Left lung (tissue), 10 donors: ENCODE data around the gene CEP131. TPM values are rescaled to one million over a fixed set of nuclear protein-coding genes. Genes with fewer than 3 reads are reported as not detected.

Experiments used
- ATAC-seq: fragments of 200-7000 bp; cut with Tn5 transposase; one replicate; pipeline ENCODE4 v1.9.1; 2020; ENCODE audit warnings: moderate library complexity
- DNase-seq, 4 donors: peaks; one replicate each; pipeline ENCODE4 v3.0.0-alpha.2; 2013 to 2020
- H3K27ac ChIP-seq, 2 donors: fragments of 200-600 bp; sonication (generic) in 1 of 2; one replicate each; pipeline versions ENCODE4 v1.5.0 to v1.8.0; 2020 to 2021
- H3K27me3 ChIP-seq, 2 donors: fragments of 200-600 bp; sonication (generic) in 1 of 2; one replicate each; pipeline versions ENCODE4 v1.5.0 to v1.8.0; 2020 to 2021
- H3K36me3 ChIP-seq, 2 donors: fragments of 200-600 bp; sonication (generic) in 1 of 2; one replicate each; pipeline versions ENCODE4 v1.5.0 to v1.8.0; 2020 to 2021
- H3K4me1 ChIP-seq, 2 donors: fragments of 200-600 bp; one replicate each; pipeline ENCODE4 v1.8.0; 2021
- H3K4me3 ChIP-seq, 2 donors: fragments of 200-600 bp; sonication (generic) in 1 of 2; one replicate each; pipeline versions ENCODE4 v1.5.0 to v1.8.0; 2020 to 2021; ENCODE audit warnings: mild to moderate bottlenecking in 1 of 2
- H3K9me3 ChIP-seq, 2 donors: fragments of 200-600 bp; sonication (generic) in 1 of 2; one replicate each; pipeline versions ENCODE4 v1.5.0 to v1.8.0; 2020 to 2021
- intact Hi-C, 2 donors: fragments of 100-400 bp; cut with DNase I; formaldehyde crosslinking; loops; one replicate each; pipeline versions ENCODE4 v1.11.2 to v1.14.2; 2022
- polyA plus RNA-seq, 6 donors: library from polyadenylated mRNA; unstranded; fragments of 120-200 nt; gene quantifications; one replicate each; pipeline ENCODE4 v1.2.1, GENCODE V29; 2013; ENCODE audit not compliant: insufficient read length in 6 of 6
- total RNA-seq, 2 donors: library from RNA; stranded (reverse); fragmentation: NEBNext Ultra II Directional; extraction: Animal tissue kit (Norgen Biotek cat#: 25700); gene quantifications; one replicate each; pipeline ENCODE4 v1.2.1, GENCODE V29; 2021
- TF ChIP-seq, protein P1 (sequence below), 2 donors: fragments of 200-600 bp; sonication (generic) in 1 of 2; IDR thresholded peaks; one replicate each; pipeline versions ENCODE4 v1.5.0 to v1.8.0; 2021; ENCODE audit warnings: antibody characterized with exemption in 2 of 2
- donor health status: DM: no; HTN: yes; CAD: no.
- donor health status: DM: no; HTN: no; CAD: no.

The CEP131 gene
- total and polyA plus RNA-seq, 8 donors, result 7.7 to 21.0 (median 16.9) TPM

DNA sequence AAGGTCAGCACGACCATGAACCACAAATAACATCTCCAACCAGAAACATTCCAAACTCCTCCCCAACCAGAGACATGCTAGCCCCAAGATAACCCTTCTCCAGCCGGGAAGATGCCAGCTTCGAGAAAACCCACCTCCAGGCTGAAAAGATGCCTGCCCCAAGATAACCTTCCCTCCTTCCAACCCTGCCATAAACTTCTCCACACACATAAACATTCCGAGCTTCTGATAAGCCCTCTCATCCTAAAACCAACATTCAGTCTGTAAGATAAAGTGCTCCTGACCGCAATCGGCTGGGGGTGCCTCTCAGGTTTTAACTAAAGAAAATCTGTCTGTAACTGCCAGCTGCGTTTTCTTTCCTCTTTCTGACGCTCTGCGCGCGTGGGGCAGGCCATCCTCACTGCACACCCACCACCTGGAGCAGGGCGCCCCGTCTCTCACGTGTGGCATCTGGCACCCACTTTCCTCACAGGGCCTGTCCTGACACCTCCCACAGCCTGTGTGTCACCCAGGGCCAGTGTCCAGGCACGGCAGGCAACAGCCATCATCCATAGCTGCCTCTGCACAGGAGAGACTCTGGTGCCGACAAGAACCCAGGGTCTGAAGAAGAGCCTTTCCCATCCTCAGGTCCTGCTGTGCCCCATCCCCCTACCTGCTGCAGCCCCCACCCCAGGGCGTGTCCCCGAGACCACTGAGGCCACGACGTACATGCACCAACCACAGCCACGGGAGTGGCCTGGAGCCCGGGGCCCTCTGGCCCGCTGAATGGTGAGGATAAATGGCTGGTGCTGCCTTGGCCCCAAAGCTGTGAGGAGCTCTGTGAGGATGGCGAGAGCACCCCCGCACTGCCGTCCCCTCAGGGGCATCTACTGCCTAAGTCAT is 12.4 kb upstream of the CEP131 start:
- Histone ChIP-seq H3K4me3 (no peak overlapping the region), H3K4me1 (peaks cover 8 to 33% of the 10 kb centered on the region in 2 donors), H3K27me3 (no peaks in the 10 kb centered on the region), H3K27ac (no peak overlapping the region), H3K9me3 (no peaks in the 10 kb centered on the region), H3K36me3 (peaks cover 0 to 59% of the 10 kb centered on the region in 2 donors)
- TF ChIP-seq, protein P1, sequence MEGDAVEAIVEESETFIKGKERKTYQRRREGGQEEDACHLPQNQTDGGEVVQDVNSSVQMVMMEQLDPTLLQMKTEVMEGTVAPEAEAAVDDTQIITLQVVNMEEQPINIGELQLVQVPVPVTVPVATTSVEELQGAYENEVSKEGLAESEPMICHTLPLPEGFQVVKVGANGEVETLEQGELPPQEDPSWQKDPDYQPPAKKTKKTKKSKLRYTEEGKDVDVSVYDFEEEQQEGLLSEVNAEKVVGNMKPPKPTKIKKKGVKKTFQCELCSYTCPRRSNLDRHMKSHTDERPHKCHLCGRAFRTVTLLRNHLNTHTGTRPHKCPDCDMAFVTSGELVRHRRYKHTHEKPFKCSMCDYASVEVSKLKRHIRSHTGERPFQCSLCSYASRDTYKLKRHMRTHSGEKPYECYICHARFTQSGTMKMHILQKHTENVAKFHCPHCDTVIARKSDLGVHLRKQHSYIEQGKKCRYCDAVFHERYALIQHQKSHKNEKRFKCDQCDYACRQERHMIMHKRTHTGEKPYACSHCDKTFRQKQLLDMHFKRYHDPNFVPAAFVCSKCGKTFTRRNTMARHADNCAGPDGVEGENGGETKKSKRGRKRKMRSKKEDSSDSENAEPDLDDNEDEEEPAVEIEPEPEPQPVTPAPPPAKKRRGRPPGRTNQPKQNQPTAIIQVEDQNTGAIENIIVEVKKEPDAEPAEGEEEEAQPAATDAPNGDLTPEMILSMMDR (IDR thresholded peaks at IDR 0.05), result no peak
- intact Hi-C loops, result no loop called here
- ATAC-seq (no peak), DNase-seq (peak in 1 of 4 donors; percentile 47)

DNA sequence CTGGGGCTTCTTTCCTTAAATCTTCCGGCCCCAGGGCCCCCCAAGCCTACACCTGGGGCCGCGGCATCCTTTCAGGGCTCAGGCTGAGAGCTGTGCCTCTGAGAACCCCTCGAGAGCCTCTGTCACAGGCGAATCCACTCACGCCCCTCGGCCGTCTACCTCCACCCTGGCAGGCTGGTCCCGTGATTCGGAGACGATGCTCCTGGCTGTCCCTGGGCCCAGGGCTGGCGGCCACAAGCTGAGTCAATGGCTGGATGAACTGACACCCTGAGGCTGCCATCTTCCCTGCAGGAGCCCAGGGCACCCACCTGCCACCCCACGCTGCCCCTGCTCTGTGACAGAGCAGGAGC is 11.7 kb upstream of the CEP131 start:
- Histone ChIP-seq H3K9me3 (no peaks in the 10 kb centered on the region), H3K4me3 (no peak overlapping the region), H3K27ac (no peak overlapping the region), H3K36me3 (peaks cover 0 to 66% of the 10 kb centered on the region in 2 donors), H3K27me3 (no peaks in the 10 kb centered on the region), H3K4me1 (peaks cover 8 to 28% of the 10 kb centered on the region in 2 donors)
- no peak for DNase-seq
- ATAC-seq, result no peak
- TF ChIP-seq, protein P1 (IDR thresholded peaks at IDR 0.05), result no peak
- intact Hi-C loops, result no loop called here

DNA sequence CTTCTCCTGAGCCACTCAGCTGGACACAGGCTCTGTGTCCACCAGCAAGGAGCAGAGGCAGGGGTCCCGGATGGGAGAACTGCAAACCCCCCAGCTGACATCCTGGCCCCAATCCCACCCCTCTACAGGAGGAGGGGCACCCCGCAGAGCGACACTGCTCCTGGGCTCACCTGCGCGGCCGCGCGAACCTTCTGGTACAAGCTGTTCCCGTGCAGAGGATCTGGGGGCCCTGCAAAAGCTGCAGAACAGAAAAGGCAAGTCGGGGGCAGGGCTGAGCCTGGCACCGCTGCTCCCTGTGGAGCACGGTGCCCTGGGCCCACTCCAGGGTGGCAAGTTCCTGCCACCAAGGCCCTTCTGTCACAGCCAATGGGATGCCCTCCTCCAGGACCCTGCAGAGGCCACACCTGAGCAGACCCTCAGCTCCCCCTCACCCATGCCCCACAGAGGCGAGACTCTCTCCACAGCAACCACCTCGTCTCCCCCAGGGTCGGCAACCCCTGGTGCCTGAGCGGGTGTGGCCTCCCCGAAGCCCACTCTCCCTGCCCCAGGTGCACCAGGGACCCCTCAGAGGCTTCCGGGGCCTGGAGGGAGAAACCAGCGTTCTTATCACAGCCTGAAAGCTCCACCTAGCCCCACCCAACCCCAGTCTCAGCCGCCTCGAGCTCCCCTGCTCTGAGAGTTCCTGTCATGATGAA is 11.2 kb upstream of the CEP131 start:
- TF ChIP-seq, protein P1 (IDR thresholded peaks at IDR 0.05), result no peak
- Histone ChIP-seq H3K36me3 (peaks cover 0 to 72% of the 10 kb centered on the region in 2 donors), H3K4me1 (peaks cover 8 to 33% of the 10 kb centered on the region in 2 donors), H3K27me3 (no peaks in the 10 kb centered on the region), H3K4me3 (no peak overlapping the region), H3K9me3 (no peaks in the 10 kb centered on the region), H3K27ac (no peak overlapping the region)
- DNase-seq (peak in 1 of 4 donors; percentile 63), ATAC-seq (no peak)
- intact Hi-C loops, result no loop called here

DNA sequence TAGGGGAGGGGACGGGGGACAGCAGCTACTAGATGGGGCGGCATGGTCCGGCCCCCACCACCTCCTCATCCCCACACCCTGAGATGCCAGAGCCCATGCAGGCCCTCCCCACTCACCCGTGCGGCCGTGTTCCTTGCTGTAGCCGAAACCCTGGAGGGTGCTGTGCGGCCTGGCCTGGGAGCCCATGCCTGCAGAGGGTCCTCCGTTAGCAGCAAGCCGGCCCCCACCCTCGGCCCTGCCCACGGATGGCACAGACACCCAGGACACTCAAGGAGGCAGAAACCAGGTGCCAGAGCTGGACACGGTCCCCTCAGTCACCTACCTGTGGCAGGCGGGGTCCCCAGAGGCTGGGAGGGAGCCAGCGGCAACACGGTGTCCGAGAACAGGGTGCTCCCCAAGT is 10.6 kb upstream of the CEP131 start:
- Histone ChIP-seq H3K27me3 (no peaks in the 10 kb centered on the region), H3K4me3 (no peak overlapping the region), H3K4me1 (peaks cover 8 to 39% of the 10 kb centered on the region in 2 donors), H3K36me3 (peaks cover 0 to 78% of the 10 kb centered on the region in 2 donors), H3K27ac (no peak overlapping the region), H3K9me3 (no peaks in the 10 kb centered on the region)
- intact Hi-C loops, result no loop called here
- peak in 1 of 4 donors; percentile 75 for DNase-seq
- no peak for ATAC-seq
- TF ChIP-seq, protein P1 (IDR thresholded peaks at IDR 0.05), result no peak

DNA sequence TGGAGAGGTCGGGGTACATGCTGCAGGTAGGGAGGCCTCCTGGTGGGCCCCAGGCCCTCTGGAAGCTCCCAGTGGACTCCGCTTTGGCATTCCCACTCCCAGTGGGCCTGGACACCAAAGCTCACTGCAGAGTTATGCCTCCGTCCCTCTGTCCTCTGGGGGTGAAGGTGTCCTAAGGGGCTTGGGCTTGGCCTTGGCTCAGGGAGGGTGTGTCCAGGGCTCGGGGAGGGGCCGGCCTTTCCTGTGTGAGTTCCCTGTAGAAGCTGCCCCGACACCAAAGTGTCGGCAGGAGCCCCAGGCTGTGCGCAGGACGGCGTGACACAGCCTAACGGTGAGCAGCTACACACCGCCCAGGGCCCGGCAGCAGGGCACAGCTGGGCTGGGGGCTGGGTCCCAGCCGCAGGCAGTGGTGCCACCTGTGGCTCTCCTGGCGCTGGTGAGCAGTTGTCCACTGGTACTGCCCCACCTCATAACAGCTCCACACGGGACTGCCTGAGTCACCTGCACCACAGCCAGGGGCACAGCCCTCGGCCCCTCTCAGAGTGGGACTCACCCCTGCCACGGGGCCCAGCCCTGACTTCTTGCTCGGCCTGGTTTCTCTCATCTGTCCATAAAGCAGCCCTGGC is 10.0 kb upstream of the CEP131 start:
- no peaks in the 10 kb centered on the region for H3K9me3 ChIP-seq
- H3K4me1 ChIP-seq, result peaks cover 2 to 38% of the 10 kb centered on the region in 2 donors
- peak in 1 of 4 donors; percentile 72 for DNase-seq
- H3K27ac ChIP-seq, result no peak overlapping the region
- intact Hi-C loops, result no loop called here
- H3K27me3 ChIP-seq, result no peaks in the 10 kb centered on the region
- no peak for ATAC-seq
- TF ChIP-seq, protein P1 (IDR thresholded peaks at IDR 0.05), result no peak
- H3K36me3 ChIP-seq, result peaks cover 0 to 78% of the 10 kb centered on the region in 2 donors
- H3K4me3 ChIP-seq, result no peak overlapping the region
